ENCODE measurements around the gene PPP2R5E.

The PPP2R5E gene

GRCh38 chr14:63342371-63342770 lies 200.8 kb downstream of the PPP2R5E start:
- Histone ChIP-seq H3K9ac (ENCODE audit: low read length in 5 of 5) (no peak overlapping the region), H3K4me1 (ENCODE audit: control insufficient read depth in 5 of 5, insufficient read depth in 5 of 5, low read length in 5 of 5) (peaks cover 0 to 8% (median 0%) of the 10 kb centered on the region in 5 donors), H3K36me3 (ENCODE audit: control insufficient read depth in 5 of 5, insufficient read depth in 5 of 5, low read length in 5 of 5) (no peaks in the 10 kb centered on the region), H3K27me3 (ENCODE audit: control insufficient read depth in 5 of 5, insufficient read depth in 4 of 5, low read length in 5 of 5) (no peaks in the 10 kb centered on the region), H3K4me3 (ENCODE audit: low read depth in 1 of 5, low read length in 5 of 5) (no peak overlapping the region), H3K27ac (ENCODE audit: low read depth, low read length) (no peak overlapping the region), H3K9me3 (ENCODE audit: control insufficient read depth in 5 of 5, low read length in 5 of 5) (no peaks in the 10 kb centered on the region)

GRCh38 chr14:63328787-63329737 lies 214.1 kb downstream of the PPP2R5E start:
- H3K9me3 ChIP-seq (ENCODE audit: control insufficient read depth in 5 of 5, low read length in 5 of 5), result no peaks in the 10 kb centered on the region
- H3K9ac ChIP-seq (ENCODE audit: low read length in 5 of 5), result no peak overlapping the region
- H3K36me3 ChIP-seq (ENCODE audit: control insufficient read depth in 5 of 5, insufficient read depth in 5 of 5, low read length in 5 of 5), result no peaks in the 10 kb centered on the region
- no peak overlapping the region for H3K27ac ChIP-seq (ENCODE audit: low read depth, low read length)
- H3K4me3 ChIP-seq (ENCODE audit: low read depth in 1 of 5, low read length in 5 of 5), result no peak overlapping the region
- H3K27me3 ChIP-seq (ENCODE audit: control insufficient read depth in 5 of 5, insufficient read depth in 4 of 5, low read length in 5 of 5), result no peaks in the 10 kb centered on the region
- H3K4me1 ChIP-seq (ENCODE audit: control insufficient read depth in 5 of 5, insufficient read depth in 5 of 5, low read length in 5 of 5), result no peaks in the 10 kb centered on the region

GRCh38 chr14:63326840-63327239 lies 216.3 kb downstream of the PPP2R5E start:
- Histone ChIP-seq H3K27me3 (ENCODE audit: control insufficient read depth in 5 of 5, insufficient read depth in 4 of 5, low read length in 5 of 5) (no peaks in the 10 kb centered on the region), H3K4me3 (ENCODE audit: low read depth in 1 of 5, low read length in 5 of 5) (no peak overlapping the region), H3K36me3 (ENCODE audit: control insufficient read depth in 5 of 5, insufficient read depth in 5 of 5, low read length in 5 of 5) (no peaks in the 10 kb centered on the region), H3K27ac (ENCODE audit: low read depth, low read length) (no peak overlapping the region), H3K4me1 (ENCODE audit: control insufficient read depth in 5 of 5, insufficient read depth in 5 of 5, low read length in 5 of 5) (peaks cover 0 to 5% (median 0%) of the 10 kb centered on the region in 5 donors), H3K9ac (ENCODE audit: low read length in 5 of 5) (no peak overlapping the region), H3K9me3 (ENCODE audit: control insufficient read depth in 5 of 5, low read length in 5 of 5) (no peaks in the 10 kb centered on the region)

DNA sequence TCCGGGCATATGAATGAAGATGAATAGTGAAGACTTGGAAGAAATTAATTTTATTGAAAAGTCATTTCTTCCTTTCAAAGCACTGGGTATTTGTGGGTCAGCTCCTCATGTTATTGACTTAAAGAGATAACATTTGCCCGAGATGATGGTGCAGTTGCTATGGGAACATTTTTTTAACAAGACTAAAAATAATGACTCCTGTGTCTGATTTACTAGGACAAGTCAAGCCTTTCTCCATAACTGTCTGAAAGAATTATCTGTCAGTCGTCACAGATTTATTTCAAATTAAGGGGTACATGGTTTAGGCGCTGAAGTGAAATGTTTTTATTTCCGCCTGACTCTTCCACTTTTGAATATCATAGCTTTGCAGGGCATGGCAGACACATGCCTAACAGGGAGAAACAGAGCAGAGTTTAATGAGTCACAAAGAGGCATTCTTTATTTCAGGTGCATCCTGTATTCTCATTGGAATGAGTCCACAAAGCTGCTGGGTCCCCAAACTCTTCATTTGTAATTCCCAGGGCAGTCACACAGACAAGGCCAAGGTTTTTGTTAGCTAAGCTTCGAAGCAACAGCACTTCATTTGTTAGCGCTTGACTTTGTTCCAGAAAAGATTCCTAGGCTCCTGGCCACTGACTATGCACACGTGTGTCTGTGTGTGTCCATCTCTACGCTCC lies 220.1 kb downstream of the PPP2R5E start:
- Histone ChIP-seq H3K36me3 (ENCODE audit: control insufficient read depth in 5 of 5, insufficient read depth in 5 of 5, low read length in 5 of 5) (no peaks in the 10 kb centered on the region), H3K27me3 (ENCODE audit: control insufficient read depth in 5 of 5, insufficient read depth in 4 of 5, low read length in 5 of 5) (no peaks in the 10 kb centered on the region), H3K4me1 (ENCODE audit: control insufficient read depth in 5 of 5, insufficient read depth in 5 of 5, low read length in 5 of 5) (peaks cover 0 to 5% (median 0%) of the 10 kb centered on the region in 5 donors), H3K4me3 (ENCODE audit: low read depth in 1 of 5, low read length in 5 of 5) (no peak overlapping the region), H3K9ac (ENCODE audit: low read length in 5 of 5) (no peak overlapping the region), H3K27ac (ENCODE audit: low read depth, low read length) (no peak overlapping the region), H3K9me3 (ENCODE audit: control insufficient read depth in 5 of 5, low read length in 5 of 5) (no peaks in the 10 kb centered on the region)

DNA sequence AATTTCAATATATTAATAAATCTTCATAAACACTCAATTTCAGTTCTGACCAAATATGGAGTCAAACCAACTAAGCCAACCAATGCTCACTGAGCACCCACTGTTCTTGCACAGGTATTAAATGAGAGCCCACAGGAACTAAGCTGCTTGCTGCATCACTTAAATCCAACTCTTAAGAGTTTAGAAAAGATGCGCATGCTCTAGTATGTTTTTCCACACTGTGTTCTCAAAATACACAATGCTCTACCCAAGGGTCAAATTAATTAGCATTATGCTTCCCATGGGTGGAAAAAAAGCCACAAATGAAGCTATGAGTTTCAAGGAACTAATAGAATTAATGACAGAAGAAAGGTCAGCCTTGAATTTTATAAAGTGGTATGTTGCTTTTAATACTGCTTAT lies 220.7 kb downstream of the PPP2R5E start:
- no peaks in the 10 kb centered on the region for H3K36me3 ChIP-seq (ENCODE audit: control insufficient read depth in 5 of 5, insufficient read depth in 5 of 5, low read length in 5 of 5)
- no peaks in the 10 kb centered on the region for H3K27me3 ChIP-seq (ENCODE audit: control insufficient read depth in 5 of 5, insufficient read depth in 4 of 5, low read length in 5 of 5)
- no peak overlapping the region for H3K27ac ChIP-seq (ENCODE audit: low read depth, low read length)
- H3K4me3 ChIP-seq (ENCODE audit: low read depth in 1 of 5, low read length in 5 of 5), result no peak overlapping the region
- H3K4me1 ChIP-seq (ENCODE audit: control insufficient read depth in 5 of 5, insufficient read depth in 5 of 5, low read length in 5 of 5), result peaks cover 0 to 5% (median 0%) of the 10 kb centered on the region in 5 donors
- no peak overlapping the region for H3K9ac ChIP-seq (ENCODE audit: low read length in 5 of 5)
- no peaks in the 10 kb centered on the region for H3K9me3 ChIP-seq (ENCODE audit: control insufficient read depth in 5 of 5, low read length in 5 of 5)

Measured in subcutaneous abdominal adipose tissue (tissue), 5 donors.